Measurements from ENCODE around the gene C20orf144.

The C20orf144 gene

GRCh38 chr20:33676652-33677645 is 14.8 kb downstream of the C20orf144 start:
- TF ChIP-seq CTCF (conservative IDR thresholded peaks at IDR 0.05; ENCODE audit: low read depth, low read length) = no peak
- Histone ChIP-seq H3K4me1 (ENCODE audit: low read depth, poor library complexity, severe bottlenecking) (peaks cover 55% of the 10 kb centered on the region), H3K79me2 (ENCODE audit: insufficient read depth, low read depth) (peaks cover 41% of the 10 kb centered on the region), H4K20me1 (ENCODE audit: insufficient read depth) (peaks cover 5% of the 10 kb centered on the region; the same call in 1 of the 2 replicates), H3K27ac (no peak overlapping the region), H3K9ac (no peak overlapping the region), H3K4me3 (IDR thresholded peaks at IDR 0.05; ENCODE audit: insufficient read depth, low read depth, low read length) (no peak overlapping the region), H3K36me3 (ENCODE audit: insufficient read depth) (peaks cover 11% of the 10 kb centered on the region), H2AFZ (ENCODE audit: low read depth) (no peak overlapping the region), H3K27me3 (ENCODE audit: insufficient read depth, low read depth) (no peaks in the 10 kb centered on the region), H3K4me2 (no peak overlapping the region)

GRCh38 chr20:33677991-33678702 is 16.0 kb downstream of the C20orf144 start:
- H3K79me2 ChIP-seq (ENCODE audit: insufficient read depth, low read depth) = peaks cover 41% of the 10 kb centered on the region
- peaks cover 5% of the 10 kb centered on the region; the same call in 1 of the 2 replicates for H4K20me1 ChIP-seq (ENCODE audit: insufficient read depth)
- no peaks in the 10 kb centered on the region for H3K27me3 ChIP-seq (ENCODE audit: insufficient read depth, low read depth)
- H3K36me3 ChIP-seq (ENCODE audit: insufficient read depth) = peaks cover 11% of the 10 kb centered on the region
- H3K4me3 ChIP-seq (IDR thresholded peaks at IDR 0.05; ENCODE audit: insufficient read depth, low read depth, low read length) = no peak overlapping the region
- no peak overlapping the region for H3K4me2 ChIP-seq
- H3K27ac ChIP-seq = no peak overlapping the region
- TF ChIP-seq CTCF (conservative IDR thresholded peaks at IDR 0.05; ENCODE audit: low read depth, low read length) = no peak
- no peak overlapping the region for H3K9ac ChIP-seq
- no peak overlapping the region for H2AFZ ChIP-seq (ENCODE audit: low read depth)
- H3K4me1 ChIP-seq (ENCODE audit: low read depth, poor library complexity, severe bottlenecking) = peaks cover 59% of the 10 kb centered on the region

- Histone ChIP-seq H3K27ac (peak overlapping the region; percentile 31; the same call in 1 of the 2 replicates), H3K36me3 (ENCODE audit: insufficient read depth) (peaks cover 11% of the 10 kb centered on the region), H3K27me3 (ENCODE audit: insufficient read depth, low read depth) (no peaks in the 10 kb centered on the region), H3K4me1 (ENCODE audit: low read depth, poor library complexity, severe bottlenecking) (peaks cover 75% of the 10 kb centered on the region), H3K4me3 (IDR thresholded peaks at IDR 0.05; ENCODE audit: insufficient read depth, low read depth, low read length) (no peak overlapping the region), H2AFZ (ENCODE audit: low read depth) (no peak overlapping the region), H3K9ac (no peak overlapping the region), H3K4me2 (no peak overlapping the region; the same call in 1 of the 2 replicates), H3K79me2 (ENCODE audit: insufficient read depth, low read depth) (peaks cover 49% of the 10 kb centered on the region), H4K20me1 (ENCODE audit: insufficient read depth) (peaks cover 17% of the 10 kb centered on the region)
- TF ChIP-seq CTCF (conservative IDR thresholded peaks at IDR 0.05; ENCODE audit: low read depth, low read length) = no peak
Observed at GRCh38 chr20:33679758-33680485, 17.8 kb downstream of the C20orf144 start.

GRCh38 chr20:33680686-33681085 is 18.6 kb downstream of the C20orf144 start:
- no peak overlapping the region for H2AFZ ChIP-seq (ENCODE audit: low read depth)
- H3K27ac ChIP-seq = peak overlapping the region; percentile 18; the same call in 1 of the 2 replicates
- H3K79me2 ChIP-seq (ENCODE audit: insufficient read depth, low read depth) = peaks cover 56% of the 10 kb centered on the region
- H3K36me3 ChIP-seq (ENCODE audit: insufficient read depth) = peaks cover 11% of the 10 kb centered on the region
- H3K4me2 ChIP-seq = peak overlapping the region; percentile 23; the same call in 1 of the 2 replicates
- peaks cover 67% of the 10 kb centered on the region for H3K4me1 ChIP-seq (ENCODE audit: low read depth, poor library complexity, severe bottlenecking)
- TF ChIP-seq CTCF (conservative IDR thresholded peaks at IDR 0.05; ENCODE audit: low read depth, low read length) = no peak
- H3K4me3 ChIP-seq (IDR thresholded peaks at IDR 0.05; ENCODE audit: insufficient read depth, low read depth, low read length) = no peak overlapping the region
- H3K9ac ChIP-seq = no peak overlapping the region
- peaks cover 19% of the 10 kb centered on the region for H4K20me1 ChIP-seq (ENCODE audit: insufficient read depth)
- H3K27me3 ChIP-seq (ENCODE audit: insufficient read depth, low read depth) = no peaks in the 10 kb centered on the region

Measured in KMS-11 (cell line).